SU-DHL-6 (cell line): ENCODE results near the gene BRSK1.

Experiments
- H2AFZ ChIP-seq: fragments of 200-600 bp; sonication (generic); 2 replicates; pipeline ENCODE4 v1.6.1; 2014; ENCODE audit warnings: low read depth, mild to moderate bottlenecking, moderate library complexity, mixed read lengths, antibody characterized with exemption, low read length; ENCODE audit not compliant: severe bottlenecking
- H3F3A ChIP-seq: fragments of 200-600 bp; shearing (Covaris generic); 2 replicates; pipeline ENCODE4 v1.6.0; 2016; ENCODE audit warnings: antibody characterized with exemption, mild to moderate bottlenecking; ENCODE audit not compliant: insufficient read depth
- H3K27ac ChIP-seq: fragments of 200-600 bp; sonication (generic); 2 replicates; pipeline ENCODE4 v1.5.1; 2016; ENCODE audit warnings: low read depth, mild to moderate bottlenecking, low read length, moderate library complexity, mixed read lengths
- H3K27me3 ChIP-seq: fragments of 200-600 bp; sonication (generic), shearing (Covaris generic); 2 replicates; pipeline ENCODE4 v1.6.0; 2014; ENCODE audit warnings: mild to moderate bottlenecking, low read length
- H3K36me3 ChIP-seq: fragments of 200-600 bp; sonication (generic); 2 replicates; pipeline ENCODE4 v1.6.1; 2014; ENCODE audit warnings: mild to moderate bottlenecking, low read length, mixed read lengths
- H3K4me2 ChIP-seq: fragments of 300-600, 200-600 bp; shearing (Covaris generic), sonication (generic); 2 replicates; pipeline ENCODE4 v1.6.0; 2014; ENCODE audit warnings: low read length, low read depth, mild to moderate bottlenecking; ENCODE audit not compliant: poor library complexity, severe bottlenecking
- H3K4me3 ChIP-seq: fragments of 200-600 bp; sonication (generic); 2 replicates; pipeline ENCODE4 v1.5.1; 2014; ENCODE audit warnings: antibody characterized with exemption, low read length, mild to moderate bottlenecking, mixed read lengths; ENCODE audit not compliant: insufficient read depth, poor library complexity, severe bottlenecking
- H3K79me2 ChIP-seq: fragments of 200-600 bp; sonication (generic); 2 replicates; pipeline ENCODE4 v1.6.1; 2014; ENCODE audit warnings: mild to moderate bottlenecking, low read length, moderate library complexity; ENCODE audit not compliant: insufficient read depth
- H3K9ac ChIP-seq: fragments of 200-600 bp; sonication (generic); 2 replicates; pipeline ENCODE4 v1.7.0; 2014; ENCODE audit warnings: mild to moderate bottlenecking, low read length
- H3K9me2 ChIP-seq: fragments of 200-600 bp; sonication (generic); replicated peaks from 2 replicates; pipeline ENCODE4 v1.6.1; 2014; ENCODE audit warnings: low read length; ENCODE audit not compliant: insufficient read depth
- H3K9me3 ChIP-seq: fragments of 200-600 bp; sonication (generic); 2 replicates; pipeline ENCODE4 v1.6.1; 2014; ENCODE audit warnings: low read length, mixed read lengths; ENCODE audit not compliant: insufficient read depth
- H4K20me1 ChIP-seq: fragments of 200-600 bp; sonication (generic); 2 replicates; pipeline ENCODE4 v1.6.1; 2014; ENCODE audit warnings: low read depth, mild to moderate bottlenecking, antibody characterized with exemption, low read length, moderate library complexity, mixed read lengths
- EZH2phosphoT487 ChIP-seq: fragments of 200-600 bp; sonication (generic), shearing (Covaris generic); conservative IDR thresholded peaks from 2 replicates; pipeline ENCODE4 v1.6.1; 2018; ENCODE audit warnings: mild to moderate bottlenecking, antibody characterized with exemption, low read length, moderate library complexity, mixed read lengths
- TF ChIP-seq, protein P1 (sequence below): fragments of 200-600 bp; sonication (generic); IDR thresholded peaks from one replicate; pipeline ENCODE4 v1.5.1; 2017; ENCODE audit warnings: antibody characterized with exemption, mild to moderate bottlenecking, low read length, moderate library complexity; ENCODE audit not compliant: insufficient read depth, poor library complexity, severe bottlenecking

The BRSK1 gene

DNA sequence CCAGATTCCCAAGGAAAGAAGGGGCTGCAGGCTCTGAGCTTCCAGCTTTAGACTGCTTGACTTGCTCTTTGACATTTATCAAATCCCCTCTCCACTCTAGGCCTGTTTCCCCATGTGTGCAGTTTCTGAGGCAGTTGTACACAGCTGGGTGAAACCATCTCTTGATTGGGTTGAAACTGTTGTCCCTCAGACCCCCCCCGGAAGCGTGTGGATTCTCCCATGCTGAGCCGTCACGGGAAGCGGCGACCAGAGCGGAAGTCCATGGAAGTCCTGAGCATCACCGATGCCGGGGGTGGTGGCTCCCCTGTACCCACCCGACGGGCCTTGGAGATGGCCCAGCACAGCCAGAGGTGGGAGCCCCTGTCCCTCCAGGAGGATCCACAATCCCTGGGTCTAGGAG is 19.7 kb downstream of the BRSK1 start:
- Histone ChIP-seq H3K36me3 (no peaks in the 10 kb centered on the region), H2AFZ (no peak overlapping the region), H3K9me3 (no peaks in the 10 kb centered on the region), H3K4me3 (no peak overlapping the region), H3K79me2 (no peaks in the 10 kb centered on the region), H3F3A (no peaks in the 10 kb centered on the region), H4K20me1 (no peaks in the 10 kb centered on the region), H3K27ac (no peak overlapping the region), H3K9ac (no peak overlapping the region), H3K9me2 (no peaks in the 10 kb centered on the region), H3K4me2 (no peak overlapping the region), H3K27me3 (no peaks in the 10 kb centered on the region)
- TF ChIP-seq EZH2phosphoT487 = no peak

DNA sequence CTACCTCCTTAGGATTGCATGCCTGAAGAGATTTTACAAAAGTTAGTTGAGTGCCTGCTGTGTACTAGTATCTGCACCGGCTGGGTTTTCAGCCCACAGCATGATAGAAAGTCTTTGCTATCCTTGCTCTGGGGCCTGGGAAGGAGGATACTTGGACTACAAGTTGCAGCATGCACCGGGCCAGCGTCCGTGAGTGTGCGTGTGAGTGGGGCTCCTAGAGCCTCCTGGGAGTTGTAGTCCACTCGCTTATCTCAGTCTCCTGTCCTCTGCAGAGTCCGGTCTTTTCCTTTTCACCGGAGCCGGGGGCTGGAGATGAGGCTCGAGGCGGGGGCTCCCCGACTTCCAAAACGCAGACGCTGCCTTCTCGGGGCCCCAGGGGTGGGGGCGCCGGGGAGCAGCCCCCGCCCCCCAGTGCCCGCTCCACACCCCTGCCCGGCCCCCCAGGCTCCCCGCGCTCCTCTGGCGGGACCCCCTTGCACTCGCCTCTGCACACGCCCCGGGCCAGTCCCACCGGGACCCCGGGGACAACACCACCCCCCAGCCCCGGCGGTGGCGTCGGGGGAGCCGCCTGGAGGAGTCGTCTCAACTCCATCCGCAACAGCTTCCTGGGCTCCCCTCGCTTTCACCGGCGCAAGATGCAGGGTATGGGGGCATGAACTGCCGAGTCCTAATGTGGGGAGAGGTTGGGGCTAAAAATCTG is 20.6 kb downstream of the BRSK1 start:
- H3K79me2 ChIP-seq = no peaks in the 10 kb centered on the region
- H3K36me3 ChIP-seq = no peaks in the 10 kb centered on the region

DNA sequence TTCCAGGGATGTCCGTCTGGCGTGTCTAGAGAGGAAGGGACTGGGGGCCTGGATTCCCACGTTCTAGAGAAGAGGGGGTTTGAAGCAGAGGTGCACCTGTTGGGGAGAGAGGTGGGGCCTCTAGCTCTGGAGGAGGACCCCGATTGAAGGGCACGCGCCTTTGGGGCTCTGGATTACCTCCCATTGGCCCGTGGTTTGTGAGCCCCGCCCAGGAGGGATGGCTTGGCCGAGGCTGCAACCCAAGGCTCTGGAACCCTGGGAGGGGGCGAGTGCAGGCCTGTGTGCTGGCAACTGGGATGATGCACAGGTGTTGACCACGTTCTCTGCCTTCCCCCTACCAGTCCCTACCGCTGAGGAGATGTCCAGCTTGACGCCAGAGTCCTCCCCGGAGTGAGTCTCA is 21.2 kb downstream of the BRSK1 start:
- Histone ChIP-seq H3F3A (no peaks in the 10 kb centered on the region), H3K9ac (no peak overlapping the region), H3K36me3 (no peaks in the 10 kb centered on the region), H3K4me2 (no peak overlapping the region), H3K27ac (no peak overlapping the region), H3K27me3 (no peaks in the 10 kb centered on the region), H3K4me3 (no peak overlapping the region), H3K79me2 (no peaks in the 10 kb centered on the region), H3K9me3 (no peaks in the 10 kb centered on the region), H3K9me2 (no peaks in the 10 kb centered on the region), H2AFZ (no peak overlapping the region), H4K20me1 (no peaks in the 10 kb centered on the region)
- TF ChIP-seq, protein P1, sequence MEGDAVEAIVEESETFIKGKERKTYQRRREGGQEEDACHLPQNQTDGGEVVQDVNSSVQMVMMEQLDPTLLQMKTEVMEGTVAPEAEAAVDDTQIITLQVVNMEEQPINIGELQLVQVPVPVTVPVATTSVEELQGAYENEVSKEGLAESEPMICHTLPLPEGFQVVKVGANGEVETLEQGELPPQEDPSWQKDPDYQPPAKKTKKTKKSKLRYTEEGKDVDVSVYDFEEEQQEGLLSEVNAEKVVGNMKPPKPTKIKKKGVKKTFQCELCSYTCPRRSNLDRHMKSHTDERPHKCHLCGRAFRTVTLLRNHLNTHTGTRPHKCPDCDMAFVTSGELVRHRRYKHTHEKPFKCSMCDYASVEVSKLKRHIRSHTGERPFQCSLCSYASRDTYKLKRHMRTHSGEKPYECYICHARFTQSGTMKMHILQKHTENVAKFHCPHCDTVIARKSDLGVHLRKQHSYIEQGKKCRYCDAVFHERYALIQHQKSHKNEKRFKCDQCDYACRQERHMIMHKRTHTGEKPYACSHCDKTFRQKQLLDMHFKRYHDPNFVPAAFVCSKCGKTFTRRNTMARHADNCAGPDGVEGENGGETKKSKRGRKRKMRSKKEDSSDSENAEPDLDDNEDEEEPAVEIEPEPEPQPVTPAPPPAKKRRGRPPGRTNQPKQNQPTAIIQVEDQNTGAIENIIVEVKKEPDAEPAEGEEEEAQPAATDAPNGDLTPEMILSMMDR = no peak
- no peak for TF ChIP-seq EZH2phosphoT487

More for the DNA sequence above, 20.6 kb downstream of the BRSK1 start:
- no peak overlapping the region for H2AFZ ChIP-seq
- H3K27me3 ChIP-seq = no peaks in the 10 kb centered on the region
- TF ChIP-seq EZH2phosphoT487 = no peak
- TF ChIP-seq, protein P1 = no peak
- no peaks in the 10 kb centered on the region for H4K20me1 ChIP-seq
- H3K9ac ChIP-seq = no peak overlapping the region
- no peak overlapping the region for H3K4me3 ChIP-seq
- H3K4me2 ChIP-seq = no peak overlapping the region
- H3K9me2 ChIP-seq = no peaks in the 10 kb centered on the region
- H3F3A ChIP-seq = no peaks in the 10 kb centered on the region
- H3K27ac ChIP-seq = no peak overlapping the region
- no peaks in the 10 kb centered on the region for H3K9me3 ChIP-seq

DNA sequence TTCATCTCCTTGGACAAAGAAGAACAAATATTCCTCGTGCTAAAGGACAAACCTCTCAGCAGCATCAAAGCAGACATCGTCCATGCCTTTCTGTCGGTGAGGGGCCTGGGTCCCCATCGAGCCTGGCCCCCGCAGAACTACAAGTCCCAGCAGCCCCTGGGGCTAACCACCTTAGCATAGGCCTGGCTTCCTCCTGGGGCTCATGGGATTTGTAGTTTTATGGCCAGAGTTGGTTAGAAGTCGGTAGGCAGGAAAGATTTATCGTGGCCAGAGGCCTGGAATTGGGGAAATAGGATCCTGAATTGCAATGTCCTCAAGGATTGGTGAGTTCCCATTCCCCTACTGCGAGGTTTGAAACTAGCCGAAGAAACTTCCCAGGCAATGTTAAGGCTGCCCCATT is 21.7 kb downstream of the BRSK1 start:
- Histone ChIP-seq H3K79me2 (no peaks in the 10 kb centered on the region), H2AFZ (no peak overlapping the region), H4K20me1 (no peaks in the 10 kb centered on the region), H3K9me2 (no peaks in the 10 kb centered on the region), H3K9ac (no peak overlapping the region), H3K27ac (no peak overlapping the region), H3K9me3 (no peaks in the 10 kb centered on the region), H3K36me3 (no peaks in the 10 kb centered on the region), H3K4me2 (no peak overlapping the region), H3F3A (no peaks in the 10 kb centered on the region), H3K27me3 (no peaks in the 10 kb centered on the region), H3K4me3 (no peak overlapping the region)
- TF ChIP-seq EZH2phosphoT487 = no peak
- TF ChIP-seq, protein P1 = no peak
